Gastroesophageal sphincter (tissue), 4 donors: ENCODE results near the gene C20orf141. TPM values are rescaled to one million over a fixed set of nuclear protein-coding genes. Genes with fewer than 3 reads are reported as not detected.

Experiments used
- ATAC-seq: fragments of 150-250 bp; one replicate; pipeline ENCODE4 v1.9.1; 2016; ENCODE audit warnings: mild to moderate bottlenecking, moderate library complexity
- H3K27ac ChIP-seq, 4 donors: fragments of 200-600 bp; sonication (generic) in 3 of 4; 1 replicate in 3 of 4; 2 replicates in 1 of 4; pipeline ENCODE4 v1.5.1; 2016 to 2019
- H3K27me3 ChIP-seq: fragments of 200-600 bp; sonication (generic); one replicate; pipeline ENCODE4 v1.5.1; 2019
- H3K36me3 ChIP-seq, 2 donors: fragments of 200-600 bp; sonication (generic); one replicate each; pipeline ENCODE4 v1.5.1; 2019; ENCODE audit warnings: control low read depth in 1 of 2
- H3K4me1 ChIP-seq, 3 donors: fragments of 200-600 bp; sonication (generic); 1 replicate in 2 of 3; 2 replicates in 1 of 3; pipeline ENCODE4 v1.5.1; 2016 to 2019; ENCODE audit warnings: control low read depth in 2 of 3
- H3K4me3 ChIP-seq, 2 donors: fragments of 200-600 bp; sonication (generic); one replicate each; pipeline ENCODE4 v1.5.1; 2019; ENCODE audit warnings: mild to moderate bottlenecking in 1 of 2, moderate library complexity in 1 of 2
- H3K9me3 ChIP-seq, 3 donors: fragments of 200-600 bp; sonication (generic); one replicate each; pipeline ENCODE4 v1.5.1; 2017 to 2019; ENCODE audit warnings: control low read depth in 2 of 3
- CTCF ChIP-seq, 4 experiments: fragments of 200-600 bp in 2 of 4; fragments of 450-650 bp in 2 of 4; sonication (generic) in 1 of 4; IDR thresholded peaks; one replicate each; pipeline ENCODE4 v1.5.1; 2017 to 2019; ENCODE audit warnings: antibody characterized with exemption in 4 of 4, mild to moderate bottlenecking in 2 of 4, moderate library complexity in 2 of 4
- EP300 ChIP-seq: sonication (generic); formaldehyde crosslinking; IDR thresholded peaks from one replicate; pipeline ENCODE4 v1.6.1; 2017; ENCODE audit warnings: antibody characterized with exemption, mild to moderate bottlenecking
- POLR2A ChIP-seq, 2 donors: fragments of 450-650 bp; IDR thresholded peaks; one replicate each; pipeline ENCODE4 v1.6.1; 2017; ENCODE audit warnings: antibody characterized with exemption in 2 of 2, mild to moderate bottlenecking in 2 of 2, moderate library complexity in 1 of 2
- POLR2AphosphoS5 ChIP-seq: sonication (generic); formaldehyde crosslinking; IDR thresholded peaks from one replicate; pipeline ENCODE4 v1.6.1; 2017; ENCODE audit warnings: antibody characterized with exemption
- WGBS, 2 donors: methylation state at CpG; one replicate each; pipeline ENCODE4 v1.1.5; 2018; ENCODE audit warnings: low coverage in 1 of 2; 5-methylcytosine and 5-hydroxymethylcytosine counted together
- total RNA-seq, 4 donors: library from RNA; depleted of rRNA; stranded (reverse); fragments of >200 nt; gene quantifications; one replicate each; pipeline ENCODE4 v1.1.0, GENCODE V29; 2016

The C20orf141 gene
- total RNA-seq, 4 donors from 2014 or later, result not detected

GRCh38 chr20:2833761-2834160, 19.0 kb downstream of the C20orf141 start:
- H3K9me3 ChIP-seq, result no peaks in the 10 kb centered on the region
- WGBS, 2 donors, result 78 to 89% methylated on average over 1 of the region's 1 CpG
- peaks cover 0 to under 1% (median 0%) of the 10 kb centered on the region in 3 donors for H3K4me1 ChIP-seq
- no peaks in the 10 kb centered on the region for H3K27me3 ChIP-seq
- no peak overlapping the region for H3K4me3 ChIP-seq
- no peak overlapping the region for H3K27ac ChIP-seq
- no peak for TF ChIP-seq POLR2A (IDR thresholded peaks at IDR 0.05)
- TF ChIP-seq CTCF (IDR thresholded peaks at IDR 0.05), result no peak
- TF ChIP-seq EP300, result no peak
- no peak for TF ChIP-seq POLR2AphosphoS5
- ATAC-seq, result no peak
- peaks cover 0 to 37% of the 10 kb centered on the region in 2 donors for H3K36me3 ChIP-seq

GRCh38 chr20:2834401-2835110, 19.8 kb downstream of the C20orf141 start:
- Histone ChIP-seq H3K4me1 (peaks cover 0 to 8% (median 0%) of the 10 kb centered on the region in 3 donors), H3K9me3 (no peaks in the 10 kb centered on the region), H3K27me3 (no peaks in the 10 kb centered on the region), H3K36me3 (peaks cover 0 to 37% of the 10 kb centered on the region in 2 donors), H3K4me3 (no peak overlapping the region), H3K27ac (no peak overlapping the region)
- TF ChIP-seq EP300 (no peak), POLR2AphosphoS5 (no peak), POLR2A (IDR thresholded peaks at IDR 0.05) (no peak), CTCF (IDR thresholded peaks at IDR 0.05) (no peak)
- 85 to 92% methylated on average over 4 to 9 of the region's 14 CpGs for WGBS, 2 donors
- ATAC-seq, result no peak

GRCh38 chr20:2835331-2835796, 20.6 kb downstream of the C20orf141 start:
- Histone ChIP-seq H3K27me3 (no peaks in the 10 kb centered on the region), H3K4me3 (no peak overlapping the region), H3K27ac (no peak overlapping the region), H3K4me1 (peaks cover 0 to 16% (median 3%) of the 10 kb centered on the region in 3 donors), H3K9me3 (no peaks in the 10 kb centered on the region), H3K36me3 (peaks cover 0 to 37% of the 10 kb centered on the region in 2 donors)
- no peak for ATAC-seq
- no CpG with 5 or more reads among the region's 6 CpGs for WGBS, 2 donors
- TF ChIP-seq POLR2A (IDR thresholded peaks at IDR 0.05) (no peak), POLR2AphosphoS5 (no peak), EP300 (no peak), CTCF (IDR thresholded peaks at IDR 0.05) (no peak)

- peaks cover 0 to 16% (median 3%) of the 10 kb centered on the region in 3 donors for H3K4me1 ChIP-seq
- WGBS, 2 donors, result 80% methylated on average over 5 of the region's 5 CpGs; no CpG with 5 or more reads in 1 of the 2 donors
- no peak overlapping the region for H3K27ac ChIP-seq
- peaks cover 0 to 37% of the 10 kb centered on the region in 2 donors for H3K36me3 ChIP-seq
- no peak for TF ChIP-seq EP300
- TF ChIP-seq CTCF (IDR thresholded peaks at IDR 0.05), result no peak
- no peaks in the 10 kb centered on the region for H3K9me3 ChIP-seq
- no peak overlapping the region for H3K4me3 ChIP-seq
- no peak for ATAC-seq
- no peaks in the 10 kb centered on the region for H3K27me3 ChIP-seq
Observed at GRCh38 chr20:2836035-2836434, 21.2 kb downstream of the C20orf141 start.
